ES-I3 (cell line): ENCODE measurements around the gene NPIPB12.
"Not testable (repeated sequence)": the region's sequence is repeated elsewhere in the genome, so short reads cannot be mapped to it uniquely, and the experiment has no call there.

Experiments
- H3K36me3 ChIP-seq: 2 replicates; pipeline ENCODE4 v1.6.1; 2013; ENCODE audit warnings: mild to moderate bottlenecking, low read length, control low read depth, moderate library complexity; ENCODE audit not compliant: insufficient read depth
- H3K4me1 ChIP-seq: 2 replicates; pipeline ENCODE4 v1.6.1; 2013; ENCODE audit warnings: mild to moderate bottlenecking, control low read depth, low read length; ENCODE audit not compliant: insufficient read depth
- H3K9ac ChIP-seq: 2 replicates; pipeline ENCODE4 v1.6.1; 2013; ENCODE audit warnings: low read depth, mild to moderate bottlenecking, low read length, moderate library complexity
- H3K9me3 ChIP-seq: 2 replicates; pipeline ENCODE4 v1.6.1; 2013; ENCODE audit warnings: mild to moderate bottlenecking, low read length, moderate library complexity; ENCODE audit not compliant: control insufficient read depth, insufficient read depth

Gene NPIPB12

GRCh38 chr16:29506308-29506707 is at the start of gene NPIPB12:
TSS of gene NPIPB12 (minus strand) at chr16:29506408.
- not testable (repeated sequence) for H3K9ac ChIP-seq, H3K36me3 ChIP-seq, H3K4me1 ChIP-seq, H3K9me3 ChIP-seq

- H3K9ac ChIP-seq, H3K9me3 ChIP-seq, H3K36me3 ChIP-seq, H3K4me1 ChIP-seq: not testable (repeated sequence)
These were observed 15.3 kb upstream of the NPIPB12 start for GRCh38 chr16:29521520-29521919.

GRCh38 chr16:29482276-29482675 is 23.9 kb downstream of the NPIPB12 start:
- H3K4me1 ChIP-seq, H3K9me3 ChIP-seq, H3K9ac ChIP-seq, H3K36me3 ChIP-seq: not testable (repeated sequence)

GRCh38 chr16:29472065-29472464 is 34.1 kb downstream of the NPIPB12 start:
- H3K9me3 ChIP-seq, H3K9ac ChIP-seq, H3K4me1 ChIP-seq, H3K36me3 ChIP-seq: not testable (repeated sequence)

GRCh38 chr16:29469660-29470059 is 36.5 kb downstream of the NPIPB12 start:
- not testable (repeated sequence) for H3K9ac ChIP-seq, H3K9me3 ChIP-seq, H3K36me3 ChIP-seq, H3K4me1 ChIP-seq

GRCh38 chr16:29467654-29468366 is 38.4 kb downstream of the NPIPB12 start:
- not testable (repeated sequence) for H3K4me1 ChIP-seq, H3K9me3 ChIP-seq, H3K9ac ChIP-seq, H3K36me3 ChIP-seq

GRCh38 chr16:29466904-29467303 is 39.3 kb downstream of the NPIPB12 start:
- not testable (repeated sequence) for H3K36me3 ChIP-seq, H3K9me3 ChIP-seq, H3K9ac ChIP-seq, H3K4me1 ChIP-seq

GRCh38 chr16:29465985-29466824 is 40.0 kb downstream of the NPIPB12 start:
- H3K9ac ChIP-seq, H3K4me1 ChIP-seq, H3K36me3 ChIP-seq, H3K9me3 ChIP-seq: not testable (repeated sequence)

GRCh38 chr16:29460647-29461030 is 45.6 kb downstream of the NPIPB12 start:
- H3K36me3 ChIP-seq, H3K4me1 ChIP-seq, H3K9ac ChIP-seq, H3K9me3 ChIP-seq: not testable (repeated sequence)

GRCh38 chr16:29459706-29460646 is 46.2 kb downstream of the NPIPB12 start, which contains the start of gene SULT1A4:
TSS of gene SULT1A4 (plus strand) at chr16:29459913. CDS start at chr16:29461386, 1,473 bp downstream.
- not testable (repeated sequence) for H3K9me3 ChIP-seq, H3K4me1 ChIP-seq, H3K9ac ChIP-seq, H3K36me3 ChIP-seq

GRCh38 chr16:29457660-29458059 is 48.5 kb downstream of the NPIPB12 start:
- not testable (repeated sequence) for H3K9me3 ChIP-seq, H3K4me1 ChIP-seq, H3K36me3 ChIP-seq, H3K9ac ChIP-seq

GRCh38 chr16:29454828-29455227 is 51.4 kb downstream of the NPIPB12 start:
- not testable (repeated sequence) for H3K36me3 ChIP-seq, H3K9ac ChIP-seq, H3K4me1 ChIP-seq, H3K9me3 ChIP-seq

- not testable (repeated sequence) for H3K36me3 ChIP-seq, H3K4me1 ChIP-seq, H3K9ac ChIP-seq, H3K9me3 ChIP-seq
These were observed 51.9 kb downstream of the NPIPB12 start, which contains the start of the genes BOLA2 and SLX1B for GRCh38 chr16:29454269-29454668. TSS of gene BOLA2 (minus strand) at chr16:29454351. CDS start at chr16:29454253, 98 bp downstream. TSS of gene SLX1B (plus strand) at chr16:29454533.

GRCh38 chr16:29453754-29454153 is 52.5 kb downstream of the NPIPB12 start:
- H3K9ac ChIP-seq, H3K36me3 ChIP-seq, H3K4me1 ChIP-seq, H3K9me3 ChIP-seq: not testable (repeated sequence)
